GM21515 (cell line): ENCODE results near the gene SNX1.

Source experiments
- ATAC-seq: cut with Tn5 transposase; IDR thresholded peaks from one replicate; pipeline ENCODE4 v1.9.1; 2021; ENCODE audit not compliant: unreplicated experiment

Gene SNX1

GRCh38 chr15:64144565-64145281 is 48.9 kb downstream of the SNX1 start:
- peak; percentile 64 for ATAC-seq

- no peak for ATAC-seq
Observed at GRCh38 chr15:64146041-64146440, 50.3 kb downstream of the SNX1 start.

GRCh38 chr15:64146520-64146884 is 50.7 kb downstream of the SNX1 start:
- no peak for ATAC-seq

- no peak for ATAC-seq
Observed at GRCh38 chr15:64146885-64147681, 51.3 kb downstream of the SNX1 start.

- ATAC-seq: no peak
Observed at GRCh38 chr15:64148168-64148567, 52.4 kb downstream of the SNX1 start.

GRCh38 chr15:64148581-64148980 is 52.8 kb downstream of the SNX1 start:
- no peak for ATAC-seq

- ATAC-seq: no peak
Observed at GRCh38 chr15:64149424-64149823, 53.6 kb downstream of the SNX1 start.

GRCh38 chr15:64149893-64150578 is 54.3 kb downstream of the SNX1 start:
- ATAC-seq: no peak

- ATAC-seq: peak; percentile 4
Observed at GRCh38 chr15:64151727-64152506, 56.1 kb downstream of the SNX1 start, which contains the start of gene SNX22. SNX22 (plus strand) TSS chr15:64151731; CDS start chr15:64151776, 45 bp downstream.

- peak; percentile 11 for ATAC-seq
Observed at GRCh38 chr15:64152507-64153387, 57.0 kb downstream of the SNX1 start.

- peak; percentile 48 for ATAC-seq
Observed at GRCh38 chr15:64153480-64154367, 57.9 kb downstream of the SNX1 start.

- no peak for ATAC-seq
Observed at GRCh38 chr15:64155802-64156651, 60.2 kb downstream of the SNX1 start.

GRCh38 chr15:64156652-64157331 is 61.0 kb downstream of the SNX1 start:
- no peak for ATAC-seq

- ATAC-seq: no peak
Observed at GRCh38 chr15:64157599-64158125, 61.9 kb downstream of the SNX1 start.

GRCh38 chr15:64158363-64159134 is 62.8 kb downstream of the SNX1 start:
- ATAC-seq: no peak

- no peak for ATAC-seq
Observed at GRCh38 chr15:64161688-64162477, 66.1 kb downstream of the SNX1 start.
